GM19035 (cell line): ENCODE measurements around the gene DESI2.

Experiments used
- ATAC-seq: cut with Tn5 transposase; IDR thresholded peaks from one replicate; pipeline ENCODE4 v1.9.1; 2021; ENCODE audit not compliant: unreplicated experiment

DESI2 gene

GRCh38 chr1:244751271-244751895, 98.5 kb downstream of the DESI2 start:
- ATAC-seq, result no peak

- no peak for ATAC-seq
Measured at GRCh38 chr1:244755673-244756072, 102.7 kb downstream of the DESI2 start.

- no peak for ATAC-seq
Measured at GRCh38 chr1:244757091-244757939, 104.4 kb downstream of the DESI2 start.
